ENCODE results near the gene SLC15A1. TPM values are rescaled to one million over a fixed set of nuclear protein-coding genes. Genes with fewer than 3 reads are reported as not detected.

SLC15A1 gene
- total RNA-seq, 1 donor from 2014 or later, result not detected

GRCh38 chr13:98766697-98767096 is 14.2 kb upstream of the SLC15A1 start:
- Mint-ChIP-seq H3K36me3 (ENCODE audit: low read depth) (no peaks in the 10 kb centered on the region), H3K27me3 (ENCODE audit: low read depth) (peaks cover 8% of the 10 kb centered on the region), H3K4me3 (ENCODE audit: unreplicated experiment) (no peak overlapping the region), H3K4me1 (ENCODE audit: low read depth) (no peaks in the 10 kb centered on the region), H3K9me3 (ENCODE audit: low read depth) (no peaks in the 10 kb centered on the region), H3K27ac (ENCODE audit: unreplicated experiment) (no peak overlapping the region)
- no peak for DNase-seq (ENCODE audit: low spot score)
- TF ChIP-seq CTCF (IDR thresholded peaks at IDR 0.05), result no peak

GRCh38 chr13:98765996-98766519 is 13.6 kb upstream of the SLC15A1 start:
- no peaks in the 10 kb centered on the region for H3K36me3 Mint-ChIP-seq (ENCODE audit: low read depth)
- no peaks in the 10 kb centered on the region for H3K4me1 Mint-ChIP-seq (ENCODE audit: low read depth)
- H3K4me3 Mint-ChIP-seq (ENCODE audit: unreplicated experiment), result no peak overlapping the region
- no peaks in the 10 kb centered on the region for H3K9me3 Mint-ChIP-seq (ENCODE audit: low read depth)
- DNase-seq (ENCODE audit: low spot score), result no peak
- peaks cover 8% of the 10 kb centered on the region for H3K27me3 Mint-ChIP-seq (ENCODE audit: low read depth)
- no peak overlapping the region for H3K27ac Mint-ChIP-seq (ENCODE audit: unreplicated experiment)
- TF ChIP-seq CTCF (IDR thresholded peaks at IDR 0.05), result no peak

GRCh38 chr13:98761986-98762616 is 9.6 kb upstream of the SLC15A1 start:
- no peaks in the 10 kb centered on the region for H3K36me3 Mint-ChIP-seq (ENCODE audit: low read depth)
- no peak overlapping the region for H3K4me3 Mint-ChIP-seq (ENCODE audit: unreplicated experiment)
- H3K4me1 Mint-ChIP-seq (ENCODE audit: low read depth), result no peaks in the 10 kb centered on the region
- peaks cover 4% of the 10 kb centered on the region for H3K9me3 Mint-ChIP-seq (ENCODE audit: low read depth)
- H3K27me3 Mint-ChIP-seq (ENCODE audit: low read depth), result peaks cover 4% of the 10 kb centered on the region
- H3K27ac Mint-ChIP-seq (ENCODE audit: unreplicated experiment), result no peak overlapping the region
- DNase-seq (ENCODE audit: low spot score), result no peak
- no peak for TF ChIP-seq CTCF (IDR thresholded peaks at IDR 0.05)

- H3K27me3 Mint-ChIP-seq (ENCODE audit: low read depth), result peaks cover 7% of the 10 kb centered on the region
- H3K27ac Mint-ChIP-seq (ENCODE audit: unreplicated experiment), result no peak overlapping the region
- no peak overlapping the region for H3K4me3 Mint-ChIP-seq (ENCODE audit: unreplicated experiment)
- H3K36me3 Mint-ChIP-seq (ENCODE audit: low read depth), result no peaks in the 10 kb centered on the region
- no peak for TF ChIP-seq CTCF (IDR thresholded peaks at IDR 0.05)
- no peaks in the 10 kb centered on the region for H3K4me1 Mint-ChIP-seq (ENCODE audit: low read depth)
- DNase-seq (ENCODE audit: low spot score), result no peak
- H3K9me3 Mint-ChIP-seq (ENCODE audit: low read depth), result peaks cover 4% of the 10 kb centered on the region
Observed at GRCh38 chr13:98761126-98761985, 8.9 kb upstream of the SLC15A1 start.

GRCh38 chr13:98755729-98756128 is 3.3 kb upstream of the SLC15A1 start:
- Mint-ChIP-seq H3K4me1 (ENCODE audit: low read depth) (peaks cover 8% of the 10 kb centered on the region), H3K4me3 (ENCODE audit: unreplicated experiment) (no peak overlapping the region), H3K9me3 (ENCODE audit: low read depth) (peaks cover 10% of the 10 kb centered on the region), H3K36me3 (ENCODE audit: low read depth) (peaks cover 3% of the 10 kb centered on the region), H3K27me3 (ENCODE audit: low read depth) (peaks cover 45% of the 10 kb centered on the region), H3K27ac (ENCODE audit: unreplicated experiment) (no peak overlapping the region)
- no peak for TF ChIP-seq CTCF (IDR thresholded peaks at IDR 0.05)
- no peak for DNase-seq (ENCODE audit: low spot score)

All from chondrocyte (in vitro differentiated cells).